Activated CD8-positive, alpha-beta T cell treated with anti-CD3 and anti-CD28 coated beads for 36 hours (primary cell): ENCODE measurements around the gene CHN1. TPM values are rescaled to one million over a fixed set of nuclear protein-coding genes. Genes with fewer than 3 reads are reported as not detected.

ENCODE experiments used
- ATAC-seq: fragments of 200-7000 bp; cut with Tn5 transposase; one replicate; pipeline ENCODE4 v1.10.0; 2021; ENCODE audit warnings: mild to moderate bottlenecking, moderate library complexity
- CTCF ChIA-PET: fragments of 350-600 bp; sonication (Branson Sonifier 250); formaldehyde crosslinking; loops from one replicate; lab custom pipeline; 2021; ENCODE audit warnings: antibody characterized with exemption; lab: Charles Lee
- POLR2A ChIA-PET: fragments of 350-600 bp; sonication (Branson Sonifier 250); formaldehyde crosslinking; loops from one replicate; lab custom pipeline; 2021; ENCODE audit warnings: antibody characterized with exemption; lab: Charles Lee
- DNase-seq: peaks from one replicate; pipeline ENCODE4 v3.0.0-alpha.2; 2020
- H3K27ac Mint-ChIP-seq: one replicate; pipeline ENCODE4 v1.8.0; 2021; ENCODE audit warnings: mild to moderate bottlenecking, mixed read lengths
- H3K27me3 Mint-ChIP-seq: one replicate; pipeline ENCODE4 v1.8.0; 2021; ENCODE audit warnings: mixed read lengths
- H3K36me3 Mint-ChIP-seq: one replicate; pipeline ENCODE4 v1.8.0; 2021; ENCODE audit warnings: low read depth, mixed read lengths
- H3K4me1 Mint-ChIP-seq: one replicate; pipeline ENCODE4 v1.8.0; 2021; ENCODE audit warnings: low read depth, mixed read lengths
- H3K4me3 Mint-ChIP-seq: one replicate; pipeline ENCODE4 v1.8.0; 2021; ENCODE audit warnings: mild to moderate bottlenecking, moderate library complexity, mixed read lengths
- H3K9me3 Mint-ChIP-seq: one replicate; pipeline ENCODE4 v1.8.0; 2021; ENCODE audit warnings: mixed read lengths
- CTCF ChIP-seq: fragments of 200-600 bp; IDR thresholded peaks from one replicate; pipeline ENCODE4 v1.8.0; 2022; ENCODE audit warnings: antibody characterized with exemption, mild to moderate bottlenecking
- intact Hi-C: fragments of 100-400 bp; cut with micrococcal nuclease; formaldehyde crosslinking; loops from one replicate; pipeline ENCODE4 v1.10.0; 2022
- total RNA-seq, 2 experiments: library from RNA; stranded (reverse); gene quantifications; one replicate each; pipeline ENCODE4 v1.2.3, GENCODE V29; 2021

The CHN1 gene
- total RNA-seq, 2 experiments from 2014 or later: 2.9 to 3.0 TPM

GRCh38 chr2:174777347-174778084 lies 227.7 kb downstream of the CHN1 start:
- Mint-ChIP-seq H3K36me3 (no peaks in the 10 kb centered on the region), H3K4me1 (peaks cover 49% of the 10 kb centered on the region), H3K4me3 (no peak overlapping the region), H3K27ac (peak overlapping the region; percentile 88), H3K27me3 (no peaks in the 10 kb centered on the region), H3K9me3 (no peaks in the 10 kb centered on the region)
- POLR2A ChIA-PET: interaction anchor here (1.2 kb wide), 1 partner anchor 13 kb away, joined by 3 read pairs; no protein-coding TSS in a partner anchor
- CTCF ChIA-PET: interaction anchor here (0.9 to 12.3 kb wide), 7 partner anchors 12 to 215 kb away, joined by 3 to 105 read pairs (median 4); no protein-coding TSS in a partner anchor
- DNase-seq: no peak
- TF ChIP-seq CTCF: no peak
- ATAC-seq: no peak
- intact Hi-C loops: loop anchor here (5.0 kb wide), 1 partner anchor 60 kb away; no protein-coding TSS in a partner anchor

GRCh38 chr2:174776675-174777074 lies 228.5 kb downstream of the CHN1 start:
- no peak overlapping the region for H3K27ac Mint-ChIP-seq
- POLR2A ChIA-PET: no interaction called here
- no peaks in the 10 kb centered on the region for H3K9me3 Mint-ChIP-seq
- no peaks in the 10 kb centered on the region for H3K36me3 Mint-ChIP-seq
- CTCF ChIA-PET: interaction anchor here (1.1 to 12.3 kb wide), 8 partner anchors 12 to 77 kb away, joined by 4 to 105 read pairs (median 5); no protein-coding TSS in a partner anchor
- no peaks in the 10 kb centered on the region for H3K27me3 Mint-ChIP-seq
- intact Hi-C loops: loop anchor here (5.0 kb wide), 1 partner anchor 61 kb away; no protein-coding TSS in a partner anchor
- TF ChIP-seq CTCF: peak; percentile 23
- ATAC-seq: no peak
- H3K4me3 Mint-ChIP-seq: no peak overlapping the region
- H3K4me1 Mint-ChIP-seq: peaks cover 54% of the 10 kb centered on the region
- no peak for DNase-seq

- intact Hi-C loops: loop anchor here (5.0 kb wide), 1 partner anchor 61 kb away; no protein-coding TSS in a partner anchor
Measured at GRCh38 chr2:174776223-174776622, 229.0 kb downstream of the CHN1 start.

GRCh38 chr2:174775571-174775980 lies 229.6 kb downstream of the CHN1 start:
- ChIA-PET POLR2A (no interaction called here), CTCF (interaction anchor here (0.7 to 12.3 kb wide), 19 partner anchors 10 to 255 kb away, joined by 3 to 105 read pairs (median 4); partner anchors contain the start of gene CHRNA1)
- no peaks in the 10 kb centered on the region for H3K36me3 Mint-ChIP-seq
- H3K9me3 Mint-ChIP-seq: no peaks in the 10 kb centered on the region
- no peaks in the 10 kb centered on the region for H3K27me3 Mint-ChIP-seq
- peaks cover 53% of the 10 kb centered on the region for H3K4me1 Mint-ChIP-seq
- no peak overlapping the region for H3K4me3 Mint-ChIP-seq
- DNase-seq (no peak), ATAC-seq (no peak)
- intact Hi-C loops: loop anchor here (5.0 kb wide), 1 partner anchor 62 kb away; no protein-coding TSS in a partner anchor
- H3K27ac Mint-ChIP-seq: no peak overlapping the region
- no peak for TF ChIP-seq CTCF

More at GRCh38 chr2:174776223-174776622, 229.0 kb downstream of the CHN1 start:
- Mint-ChIP-seq H3K9me3 (no peaks in the 10 kb centered on the region), H3K27ac (no peak overlapping the region), H3K27me3 (no peaks in the 10 kb centered on the region), H3K36me3 (no peaks in the 10 kb centered on the region), H3K4me1 (peaks cover 54% of the 10 kb centered on the region), H3K4me3 (no peak overlapping the region)
- ATAC-seq: no peak
- POLR2A ChIA-PET: no interaction called here
- peak; percentile 53 for DNase-seq
- CTCF ChIA-PET: interaction anchor here (0.7 to 12.3 kb wide), 13 partner anchors 12 to 211 kb away, joined by 3 to 105 read pairs (median 5); partner anchors contain the start of gene CHRNA1
- TF ChIP-seq CTCF: peak; percentile 49
